ENCODE results near the gene KCNJ12. TPM values are rescaled to one million over a fixed set of nuclear protein-coding genes. Genes with fewer than 3 reads are reported as not detected.
"Not testable (repeated sequence)": the region's sequence is repeated elsewhere in the genome, so short reads cannot be mapped to it uniquely, and the experiment has no call there.

The KCNJ12 gene
- polyA plus RNA-seq, 4 donors = 2.2 to 8.7 (median 4.8) TPM

DNA sequence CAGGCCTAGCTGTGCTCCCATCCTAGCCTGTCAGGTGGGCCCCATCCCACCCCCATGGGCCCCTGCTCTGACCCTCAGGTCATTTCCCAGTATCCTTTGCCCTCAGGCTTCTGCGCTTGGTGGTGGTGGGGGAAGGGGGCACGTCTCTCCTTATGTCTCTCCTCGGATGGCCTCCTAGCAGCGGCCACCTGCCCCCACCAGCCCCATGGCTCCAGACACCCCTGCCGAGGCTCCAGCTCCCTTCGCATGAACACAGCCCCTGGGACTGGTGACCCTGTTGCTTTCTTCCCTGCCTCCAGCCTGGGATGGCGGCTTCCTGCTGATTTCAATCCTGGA, 27.3 kb upstream of the KCNJ12 start:
- DNase-seq (ENCODE audit: low read depth in 4 of 4, low spot score in 3 of 4) = not testable (repeated sequence)

DNA sequence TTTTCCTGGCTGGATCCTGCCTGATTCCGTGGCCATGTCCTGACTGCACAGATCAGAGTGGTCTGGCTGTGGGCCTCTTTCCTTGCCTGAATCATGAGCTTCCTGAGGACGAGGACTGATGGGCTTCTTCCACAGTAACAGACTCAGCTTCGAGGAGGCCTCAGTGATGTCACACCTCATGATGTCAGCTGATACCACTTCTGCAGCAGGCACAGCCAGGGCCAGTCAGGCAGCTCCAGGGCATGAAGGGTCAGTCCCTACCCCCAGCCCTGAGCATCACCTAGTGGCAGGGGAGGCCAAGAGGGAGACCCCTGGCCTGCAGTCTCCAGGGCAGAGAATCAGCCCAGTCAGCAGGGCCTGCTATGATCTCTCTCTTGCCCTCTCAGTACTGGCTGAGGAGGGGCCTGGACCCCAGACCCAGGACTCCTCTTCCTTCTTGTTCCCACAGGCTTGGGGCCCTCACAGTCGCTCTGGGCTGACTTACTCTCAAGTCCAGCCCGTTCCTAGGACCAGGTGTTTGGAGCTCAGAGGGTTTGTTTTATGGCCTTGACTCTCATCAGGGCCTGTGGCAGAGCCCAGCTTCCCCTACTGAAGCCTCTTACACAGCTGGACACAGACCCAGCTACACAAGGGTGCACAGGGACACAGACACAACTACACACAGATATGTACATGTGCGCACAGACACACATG, 26.7 kb upstream of the KCNJ12 start:
- DNase-seq (ENCODE audit: low read depth in 4 of 4, low spot score in 3 of 4) = not testable (repeated sequence)

- DNase-seq (ENCODE audit: low read depth in 4 of 4, low spot score in 3 of 4) = not testable (repeated sequence)
These were observed 25.7 kb upstream of the KCNJ12 start for GRCh38 chr17:21350495-21350894.

- DNase-seq (ENCODE audit: low read depth in 4 of 4, low spot score in 3 of 4) = no peak
These were observed 24.6 kb upstream of the KCNJ12 start for GRCh38 chr17:21351366-21352065.

- DNase-seq (ENCODE audit: low read depth in 4 of 4, low spot score in 3 of 4) = no peak
These were observed 23.8 kb upstream of the KCNJ12 start for GRCh38 chr17:21352221-21352980.

DNA sequence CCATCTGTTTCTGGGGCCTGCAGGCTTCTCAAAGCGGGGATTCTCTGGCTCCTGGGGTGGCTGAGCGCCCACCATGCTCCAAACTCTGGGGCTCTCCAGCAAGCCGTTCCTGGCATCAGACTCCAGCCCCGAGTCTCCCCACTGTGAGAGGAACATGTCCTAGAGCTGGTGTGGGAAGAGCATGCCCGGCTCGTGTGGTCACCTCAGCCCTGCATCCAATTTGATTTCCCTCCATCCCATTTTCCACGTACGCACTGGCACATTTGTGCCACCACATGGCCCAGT, 23.2 kb upstream of the KCNJ12 start:
- no peak for DNase-seq (ENCODE audit: low read depth in 4 of 4, low spot score in 3 of 4)

DNA sequence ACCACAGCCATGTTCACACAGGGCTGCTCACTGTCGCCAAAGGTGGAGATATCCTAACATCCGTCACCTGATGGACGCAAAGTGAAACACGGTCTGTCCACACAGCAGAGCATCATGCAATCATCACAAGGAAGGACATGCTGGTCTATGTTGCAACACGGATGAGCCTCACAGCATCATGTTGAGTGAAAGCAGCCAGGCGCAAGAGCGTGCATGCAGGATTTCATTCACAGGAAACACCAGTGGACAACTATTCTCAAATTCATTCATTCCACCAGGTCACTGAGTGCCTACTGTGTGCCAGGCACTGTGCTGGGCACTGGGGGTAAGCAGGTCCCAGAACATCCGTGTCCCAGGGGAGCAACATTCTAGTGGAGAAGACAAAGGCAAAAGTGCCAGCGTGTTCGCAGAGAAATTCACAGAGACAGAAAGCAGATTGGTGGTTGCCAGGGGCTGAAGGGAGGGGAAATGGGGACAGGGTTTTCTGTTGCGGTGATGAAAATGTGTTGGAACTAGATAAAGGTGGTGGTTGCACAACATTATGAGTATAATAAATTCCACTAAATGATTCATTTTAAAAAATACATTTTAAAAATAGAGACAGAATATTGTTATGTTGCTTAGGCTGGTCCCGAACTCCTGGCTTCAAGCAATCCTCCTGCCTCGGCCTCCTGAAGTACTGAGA, 22.7 kb upstream of the KCNJ12 start:
- DNase-seq (ENCODE audit: low read depth in 4 of 4, low spot score in 3 of 4) = no peak

- DNase-seq (ENCODE audit: low read depth in 4 of 4, low spot score in 3 of 4) = no peak
These were observed 21.3 kb upstream of the KCNJ12 start for GRCh38 chr17:21354796-21355385.

DNA sequence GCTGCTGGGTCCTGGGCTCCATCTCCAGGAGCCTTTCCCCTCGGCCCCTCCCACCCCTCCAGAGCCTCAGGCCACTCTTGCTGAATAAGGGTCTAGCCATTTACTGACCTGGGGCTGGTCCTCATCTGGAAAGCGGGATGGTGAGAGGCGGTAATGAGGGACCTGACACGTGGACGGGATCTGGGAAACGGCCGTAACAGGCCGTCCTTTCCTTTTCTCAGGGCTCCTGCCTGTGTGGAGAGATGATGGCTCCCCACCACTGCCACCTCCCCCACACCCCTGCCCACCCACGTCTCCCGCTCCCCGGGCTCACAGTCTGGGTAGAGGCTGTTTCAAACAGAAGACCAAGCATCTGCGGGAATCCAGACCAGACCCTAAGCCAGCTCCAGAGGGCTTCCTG, 20.6 kb upstream of the KCNJ12 start:
- DNase-seq (ENCODE audit: low read depth in 4 of 4, low spot score in 3 of 4) = no peak

DNA sequence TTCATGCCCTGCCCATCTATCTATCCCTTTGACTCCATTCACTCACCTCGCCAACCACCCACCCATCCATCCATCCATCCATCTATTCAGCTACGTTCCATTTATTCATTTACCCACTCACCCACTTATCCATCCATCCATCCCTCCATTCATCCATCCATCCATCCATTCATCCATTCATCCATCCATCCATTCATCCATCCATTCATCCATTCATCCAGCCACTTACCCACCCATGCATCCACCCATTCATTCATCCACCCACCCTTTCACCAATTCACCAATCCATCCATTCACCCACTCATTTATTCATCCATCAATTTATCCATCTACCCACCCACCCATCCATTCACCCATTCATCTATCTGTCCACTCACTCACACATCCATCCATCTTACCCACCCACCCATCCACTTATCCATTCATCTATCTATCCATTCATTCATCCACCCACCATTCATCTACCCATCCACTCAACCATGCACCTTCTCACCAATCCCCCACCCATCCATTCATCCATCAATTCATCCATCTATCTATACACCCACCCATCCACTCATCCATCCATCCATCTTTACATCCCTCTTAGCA, 19.5 kb upstream of the KCNJ12 start:
- no peak for DNase-seq (ENCODE audit: low read depth in 4 of 4, low spot score in 3 of 4)

DNA sequence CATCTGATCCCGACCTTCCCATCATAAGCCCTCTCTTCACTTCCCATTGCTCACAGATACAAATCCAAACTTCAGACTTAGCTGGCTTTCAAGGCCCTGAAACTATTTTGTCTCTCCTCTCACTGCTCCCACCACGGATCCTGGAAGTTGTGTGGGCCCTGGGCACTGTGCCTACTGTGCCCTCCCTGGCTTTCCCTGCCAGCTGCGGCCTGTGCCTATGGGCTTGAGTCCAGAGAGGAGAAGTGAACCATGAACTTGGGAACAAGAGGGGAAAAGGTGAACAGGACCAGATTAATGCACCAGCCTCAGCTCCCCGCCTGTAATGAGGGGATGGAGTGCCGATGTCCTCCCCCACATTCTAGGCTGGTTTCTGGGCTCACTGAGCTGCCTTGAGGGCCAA, 18.9 kb upstream of the KCNJ12 start:
- DNase-seq (ENCODE audit: low read depth in 4 of 4, low spot score in 3 of 4) = no peak

DNA sequence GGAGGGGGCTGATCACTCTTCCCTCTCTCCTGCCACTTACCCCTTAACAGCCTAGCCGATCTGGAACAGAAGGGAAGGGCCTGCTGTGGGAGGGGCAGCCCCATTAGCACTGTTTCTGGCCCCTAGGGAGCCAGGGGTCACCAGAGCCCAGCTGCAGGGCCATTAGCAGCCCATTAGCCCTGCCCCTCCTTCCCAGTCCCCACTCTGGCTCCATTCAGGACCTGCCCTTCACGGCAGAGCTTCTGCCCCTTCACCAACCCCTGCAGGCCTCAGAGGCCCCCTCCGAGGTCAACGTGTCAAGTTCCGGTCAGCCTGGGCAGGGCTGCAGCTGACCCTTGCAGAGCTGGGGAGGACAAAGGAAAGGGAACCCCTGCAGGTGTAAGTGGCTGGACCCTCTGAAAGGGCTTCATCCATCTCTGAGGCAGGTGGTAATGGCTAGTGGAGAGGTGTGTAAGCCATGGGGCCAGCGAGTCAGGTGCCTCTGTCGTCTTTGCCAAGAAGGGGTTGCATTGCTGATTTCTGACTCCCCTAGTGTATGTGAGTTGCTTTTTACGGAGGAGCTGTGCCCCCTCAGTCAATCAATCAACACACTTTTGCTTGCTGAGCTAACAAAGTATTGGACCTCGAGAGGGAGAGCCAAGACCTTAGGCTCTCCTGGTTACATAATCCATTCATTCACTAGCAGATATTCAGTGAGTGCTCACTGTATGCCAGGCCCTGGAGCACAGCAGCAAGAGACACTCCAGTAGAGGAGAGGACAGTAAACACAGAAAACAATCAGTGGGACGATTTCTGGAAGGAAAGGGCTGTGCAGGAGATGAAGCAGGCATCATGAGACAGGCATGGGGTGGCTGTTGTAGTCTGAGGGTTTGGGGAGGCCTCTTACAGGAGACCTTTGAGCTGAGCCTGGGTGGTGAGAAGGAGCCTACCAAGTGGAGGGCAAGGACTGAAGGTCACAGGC, 18.2 kb upstream of the KCNJ12 start:
- no peak for DNase-seq (ENCODE audit: low read depth in 4 of 4, low spot score in 3 of 4)

DNA sequence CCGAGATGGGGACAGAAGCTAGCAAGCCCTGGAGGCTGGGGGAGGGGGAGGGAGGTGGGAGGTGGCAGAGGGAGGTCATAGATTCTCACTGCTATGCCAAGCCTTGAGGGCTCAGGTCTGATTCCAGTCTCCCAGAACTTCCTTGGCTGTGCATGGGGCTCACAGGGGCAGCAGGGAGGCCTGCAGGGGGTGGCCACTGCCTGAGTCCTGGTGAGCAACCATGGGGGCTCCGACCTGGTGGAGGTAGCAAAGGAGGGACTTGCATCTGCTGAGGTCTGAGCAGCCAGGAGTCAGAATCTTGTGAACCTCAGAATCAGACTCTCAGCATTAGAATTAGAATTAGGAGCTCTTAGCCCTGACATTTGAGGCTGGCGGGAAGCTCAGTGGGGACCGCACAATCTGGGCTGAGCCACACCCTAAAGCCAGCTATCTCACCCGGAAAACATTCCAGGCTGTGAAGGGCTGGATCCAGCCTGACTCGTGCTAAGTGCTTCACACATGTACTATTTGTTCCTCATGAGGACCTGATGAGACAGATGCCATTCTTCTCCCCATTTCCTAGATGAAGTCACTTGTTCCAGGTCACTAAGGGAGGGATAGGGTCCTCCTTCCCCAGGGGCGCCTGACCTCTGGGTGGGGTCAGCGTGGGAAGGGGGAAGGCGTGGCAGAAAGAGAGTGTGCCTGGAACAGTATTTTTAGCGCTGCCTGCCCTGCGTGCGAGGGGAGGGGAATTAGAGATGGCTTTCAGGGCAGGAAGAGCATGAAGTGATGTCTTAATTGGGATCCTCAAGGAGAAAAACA, 17.3 kb upstream of the KCNJ12 start:
- no peak for DNase-seq (ENCODE audit: low read depth in 4 of 4, low spot score in 3 of 4)

GRCh38 chr17:21359483-21359840, 16.7 kb upstream of the KCNJ12 start:
- no peak for DNase-seq (ENCODE audit: low read depth in 4 of 4, low spot score in 3 of 4)

- no peak for DNase-seq (ENCODE audit: low read depth in 4 of 4, low spot score in 3 of 4)
These were observed 16.1 kb upstream of the KCNJ12 start for GRCh38 chr17:21360048-21360447.

DNA sequence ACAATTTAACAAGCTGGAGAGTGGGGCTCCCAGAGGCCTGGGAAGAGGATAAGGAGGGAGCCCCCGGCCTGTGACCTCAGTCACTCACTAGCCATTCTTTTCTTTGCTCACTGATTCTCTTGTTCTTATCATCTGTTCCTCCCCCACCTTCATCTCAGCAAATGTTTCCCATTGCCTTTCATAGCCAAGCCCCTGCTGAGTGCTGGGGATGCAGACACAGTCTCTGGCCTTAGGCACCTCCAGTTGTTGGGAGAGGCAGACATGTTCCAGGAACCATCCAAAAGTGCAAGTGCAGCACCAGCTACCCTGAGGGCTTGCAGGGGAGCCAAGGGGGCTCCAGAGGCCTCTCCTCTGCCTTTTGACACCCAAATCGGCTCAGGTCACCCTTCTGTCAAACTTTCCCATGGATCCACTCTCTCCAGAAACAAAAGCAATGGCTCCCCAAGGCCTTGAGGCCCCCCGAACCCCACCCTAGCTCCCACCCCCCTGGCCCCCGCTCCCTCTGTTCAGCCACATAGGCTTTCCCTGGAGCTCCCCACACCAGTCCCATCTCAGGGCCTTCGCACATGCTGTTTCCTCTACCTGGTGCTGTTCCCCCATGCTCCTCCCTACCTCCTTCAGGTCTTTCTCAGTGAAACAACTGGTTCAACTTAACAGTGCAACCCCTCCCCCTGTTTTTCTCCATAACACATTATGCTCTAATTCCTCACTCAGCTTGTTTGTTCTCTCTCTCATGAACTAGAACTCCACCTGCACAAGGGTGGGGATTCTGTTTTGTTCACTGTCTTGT, 14.9 kb upstream of the KCNJ12 start:
- no peak for DNase-seq (ENCODE audit: low read depth in 4 of 4, low spot score in 3 of 4)

- DNase-seq (ENCODE audit: low read depth in 4 of 4, low spot score in 3 of 4) = no peak
These were observed 13.7 kb upstream of the KCNJ12 start for GRCh38 chr17:21362331-21362931.
